ENCODE measurements around the gene GGA1.
"Not testable (repeated sequence)": the region's sequence is repeated elsewhere in the genome, so short reads cannot be mapped to it uniquely, and the experiment has no call there.

GGA1 gene

DNA sequence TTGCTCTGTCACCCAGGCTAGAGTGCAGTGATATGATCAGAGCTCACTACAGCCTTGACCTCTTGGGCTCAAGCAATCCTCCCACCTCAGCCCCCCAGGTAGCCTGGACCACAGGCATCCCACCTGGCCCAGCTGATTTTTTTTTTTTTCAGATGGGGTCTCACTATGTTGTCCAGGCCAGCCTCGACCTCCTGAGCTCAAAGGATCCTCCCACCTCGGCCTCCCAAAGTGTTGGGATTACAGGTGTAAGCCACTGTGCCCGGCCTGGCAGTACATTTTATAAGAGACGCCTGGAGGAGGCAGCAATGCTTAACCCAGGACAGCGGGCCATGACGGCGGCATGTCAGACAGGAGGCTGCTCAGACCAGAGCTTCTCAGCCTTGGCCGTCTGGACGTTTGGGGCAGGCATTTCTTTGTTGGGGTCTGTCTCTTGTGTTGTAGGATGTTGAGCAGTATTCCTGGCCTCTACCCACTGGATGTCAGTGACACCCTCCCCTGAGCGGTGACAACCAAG, 33.1 kb upstream of the GGA1 start:
- Histone ChIP-seq H3K9ac (ENCODE audit: low read depth, low read length) (no peak overlapping the region), H3K27ac (ENCODE audit: low read depth, low read length) (no peak overlapping the region), H3K4me1 (ENCODE audit: control insufficient read depth, insufficient read depth, low read length) (0 out of 2 replicates have a peak, but pooled peaks cover 2% of the 10 kb centered on the region), H3K9me3 (ENCODE audit: control insufficient read depth, insufficient read depth, low read length) (no peaks in the 10 kb centered on the region), H3K27me3 (ENCODE audit: control insufficient read depth, insufficient read depth, low read length) (no peaks in the 10 kb centered on the region), H3K36me3 (ENCODE audit: control insufficient read depth, insufficient read depth, low read length) (no peaks in the 10 kb centered on the region), H3K4me3 (ENCODE audit: low read depth, low read length) (no peak overlapping the region)

DNA sequence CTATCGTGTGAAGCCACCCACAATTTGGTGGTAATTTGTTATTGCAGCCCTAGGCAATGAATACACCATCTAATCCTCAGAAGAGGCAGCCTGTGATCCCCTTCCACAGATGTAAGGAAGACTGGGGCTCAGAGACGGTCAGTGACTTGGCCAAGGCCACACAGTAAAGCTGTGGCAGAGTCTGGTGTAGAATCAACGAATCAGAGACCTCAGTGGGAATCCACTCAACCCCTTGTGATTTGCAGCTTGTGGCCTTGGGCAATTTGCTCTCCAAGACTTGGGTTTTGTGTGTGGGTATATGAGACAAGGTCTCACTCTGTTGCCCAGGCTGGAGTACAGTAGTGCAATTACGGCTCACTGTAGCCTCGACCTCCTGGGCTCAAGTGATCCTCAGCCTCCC, 30.6 kb upstream of the GGA1 start:
- Histone ChIP-seq H3K4me3 (ENCODE audit: low read depth, low read length) (no peak overlapping the region), H3K9ac (ENCODE audit: low read depth, low read length) (no peak overlapping the region), H3K4me1 (ENCODE audit: control insufficient read depth, insufficient read depth, low read length) (no peaks in the 10 kb centered on the region), H3K36me3 (ENCODE audit: control insufficient read depth, insufficient read depth, low read length) (no peaks in the 10 kb centered on the region), H3K27me3 (ENCODE audit: control insufficient read depth, insufficient read depth, low read length) (no peaks in the 10 kb centered on the region), H3K27ac (ENCODE audit: low read depth, low read length) (no peak overlapping the region), H3K9me3 (ENCODE audit: control insufficient read depth, insufficient read depth, low read length) (no peaks in the 10 kb centered on the region)

DNA sequence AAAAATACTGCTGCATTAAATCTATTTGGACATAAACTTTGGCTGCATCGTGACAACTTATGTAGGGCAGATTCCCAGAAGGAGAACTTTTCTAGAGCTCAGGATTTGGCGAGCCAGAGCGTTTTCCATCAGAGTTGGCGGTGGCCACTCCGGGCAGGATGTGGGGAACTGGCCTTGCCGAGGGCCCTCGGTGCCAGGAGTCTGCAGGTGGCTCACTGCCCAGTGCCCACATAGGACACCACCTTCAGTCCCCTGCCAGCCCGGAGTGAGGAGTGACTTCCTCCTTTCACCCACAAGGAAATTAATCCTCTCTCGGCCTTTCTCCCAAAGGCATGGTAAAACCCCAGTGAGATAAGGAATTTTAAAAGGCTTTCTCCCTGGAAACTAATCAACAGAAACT, 27.1 kb upstream of the GGA1 start:
- H3K9ac ChIP-seq (ENCODE audit: low read depth, low read length), result no peak overlapping the region

DNA sequence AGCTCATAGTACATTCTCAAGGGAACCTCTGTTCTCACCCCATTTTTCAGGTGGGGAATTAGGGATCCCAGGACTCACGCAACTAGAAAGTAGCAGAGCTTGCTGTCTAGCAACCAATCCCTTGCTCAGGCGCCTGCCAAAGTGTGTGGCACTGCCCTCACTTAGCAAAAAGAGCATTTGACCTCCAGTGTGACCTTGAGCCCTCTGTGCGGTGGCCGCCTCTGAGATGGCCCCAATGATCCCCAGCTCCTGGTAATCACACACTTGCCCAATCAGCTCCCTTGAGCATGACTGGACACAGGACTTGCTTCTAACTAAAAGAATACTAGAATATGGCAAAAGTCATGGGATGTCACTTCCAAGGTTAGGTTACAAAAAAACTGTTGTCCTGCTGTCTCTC, 26.1 kb upstream of the GGA1 start:
- Histone ChIP-seq H3K9me3 (ENCODE audit: control insufficient read depth, insufficient read depth, low read length) (no peaks in the 10 kb centered on the region), H3K9ac (ENCODE audit: low read depth, low read length) (no peak overlapping the region), H3K27ac (ENCODE audit: low read depth, low read length) (no peak overlapping the region)

More for the DNA sequence above, 27.1 kb upstream of the GGA1 start:
- Histone ChIP-seq H3K27me3 (ENCODE audit: control insufficient read depth, insufficient read depth, low read length) (no peaks in the 10 kb centered on the region), H3K27ac (ENCODE audit: low read depth, low read length) (no peak overlapping the region), H3K36me3 (ENCODE audit: control insufficient read depth, insufficient read depth, low read length) (no peaks in the 10 kb centered on the region), H3K4me1 (ENCODE audit: control insufficient read depth, insufficient read depth, low read length) (peaks cover 8% of the 10 kb centered on the region; the same call in 1 of the 2 replicates), H3K9me3 (ENCODE audit: control insufficient read depth, insufficient read depth, low read length) (no peaks in the 10 kb centered on the region), H3K4me3 (ENCODE audit: low read depth, low read length) (no peak overlapping the region)

DNA sequence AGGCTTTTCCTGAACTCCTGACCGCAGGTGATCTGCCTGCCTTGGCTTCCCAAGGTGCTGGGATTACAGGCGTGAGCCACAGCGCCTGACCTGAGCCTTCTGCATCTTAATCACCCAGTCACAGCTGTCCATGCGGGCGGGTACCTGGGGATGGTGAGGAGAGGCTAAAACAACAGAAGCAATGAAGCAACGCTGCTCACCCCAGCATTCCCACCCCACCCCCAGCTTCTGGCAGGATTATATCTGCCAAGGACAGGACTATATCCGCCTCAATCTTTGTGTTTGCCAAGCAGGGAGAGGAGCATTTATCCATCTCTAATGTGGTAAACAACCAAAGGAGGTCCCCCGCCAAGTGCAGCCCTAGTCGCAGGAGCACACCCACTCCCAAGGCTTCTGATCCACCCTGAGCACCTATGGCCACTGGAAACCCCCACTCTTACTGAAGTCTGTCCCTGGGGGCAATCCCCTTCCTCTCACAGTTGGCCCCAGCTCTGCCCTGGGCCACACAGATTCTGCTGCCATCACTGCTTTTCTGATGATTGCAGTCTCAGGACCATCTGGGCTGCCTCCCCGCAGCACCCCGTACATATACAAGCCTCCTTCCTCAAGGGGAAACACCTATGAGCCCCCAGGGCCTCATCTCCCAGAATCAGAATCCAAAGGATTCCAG, 20.0 kb upstream of the GGA1 start:
- Histone ChIP-seq H3K27me3 (ENCODE audit: control insufficient read depth, insufficient read depth, low read length) (no peaks in the 10 kb centered on the region), H3K9me3 (ENCODE audit: control insufficient read depth, insufficient read depth, low read length) (no peaks in the 10 kb centered on the region), H3K4me3 (ENCODE audit: low read depth, low read length) (no peak overlapping the region), H3K9ac (ENCODE audit: low read depth, low read length) (no peak overlapping the region), H3K36me3 (ENCODE audit: control insufficient read depth, insufficient read depth, low read length) (no peaks in the 10 kb centered on the region), H3K27ac (ENCODE audit: low read depth, low read length) (no peak overlapping the region), H3K4me1 (ENCODE audit: control insufficient read depth, insufficient read depth, low read length) (peaks cover 8% of the 10 kb centered on the region; the same call in 1 of the 2 replicates)

More for the DNA sequence above, 26.1 kb upstream of the GGA1 start:
- H3K36me3 ChIP-seq (ENCODE audit: control insufficient read depth, insufficient read depth, low read length), result no peaks in the 10 kb centered on the region
- H3K27me3 ChIP-seq (ENCODE audit: control insufficient read depth, insufficient read depth, low read length), result no peaks in the 10 kb centered on the region
- peaks cover 8% of the 10 kb centered on the region; the same call in 1 of the 2 replicates for H3K4me1 ChIP-seq (ENCODE audit: control insufficient read depth, insufficient read depth, low read length)
- no peak overlapping the region for H3K4me3 ChIP-seq (ENCODE audit: low read depth, low read length)

DNA sequence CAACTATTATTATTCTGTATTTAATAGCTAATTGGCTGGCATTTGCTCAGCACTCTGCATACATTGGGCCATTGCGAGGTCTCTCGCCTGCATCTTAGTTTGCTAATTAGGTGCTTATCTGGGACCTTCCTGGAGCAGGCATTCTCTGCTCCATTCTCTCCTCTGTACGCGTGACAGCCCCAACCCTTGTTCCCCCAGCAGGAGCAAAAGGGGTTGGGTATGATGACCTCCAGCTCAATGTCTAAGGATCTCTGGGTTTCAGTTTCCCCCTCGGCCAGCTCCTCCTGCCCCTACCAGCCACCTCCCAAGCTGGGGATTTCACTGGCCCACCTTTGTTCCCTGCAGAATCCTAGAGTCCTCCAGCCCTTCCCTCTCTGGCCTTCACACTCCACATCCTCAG, 19.0 kb upstream of the GGA1 start:
- no peak overlapping the region for H3K4me3 ChIP-seq (ENCODE audit: low read depth, low read length)
- no peaks in the 10 kb centered on the region for H3K36me3 ChIP-seq (ENCODE audit: control insufficient read depth, insufficient read depth, low read length)
- H3K27me3 ChIP-seq (ENCODE audit: control insufficient read depth, insufficient read depth, low read length), result no peaks in the 10 kb centered on the region
- H3K9ac ChIP-seq (ENCODE audit: low read depth, low read length), result no peak overlapping the region
- no peaks in the 10 kb centered on the region for H3K9me3 ChIP-seq (ENCODE audit: control insufficient read depth, insufficient read depth, low read length)
- H3K4me1 ChIP-seq (ENCODE audit: control insufficient read depth, insufficient read depth, low read length), result peaks cover 8% of the 10 kb centered on the region; the same call in 1 of the 2 replicates
- no peak overlapping the region for H3K27ac ChIP-seq (ENCODE audit: low read depth, low read length)

DNA sequence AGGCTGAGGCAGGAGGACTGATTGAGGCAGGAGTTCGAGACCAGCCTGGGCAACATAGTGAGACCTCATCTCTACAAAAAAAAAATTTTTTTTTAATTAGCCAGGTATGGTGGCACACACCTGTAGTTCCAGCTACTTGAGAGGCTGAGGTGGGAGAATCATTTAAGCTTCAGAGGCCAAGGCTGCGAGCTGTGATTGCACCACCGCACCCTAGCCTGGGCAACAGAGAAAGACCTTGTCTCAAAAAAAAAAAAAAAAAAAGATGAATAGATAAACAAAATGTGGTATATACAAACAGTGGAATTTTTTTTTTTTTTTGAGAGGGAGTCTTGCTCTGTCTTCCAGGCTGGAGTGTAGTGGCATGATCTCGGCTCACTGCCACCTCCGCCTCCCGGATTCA, 17.6 kb upstream of the GGA1 start:
- not testable (repeated sequence) for H3K9me3 ChIP-seq (ENCODE audit: control insufficient read depth, insufficient read depth, low read length); H3K4me1 ChIP-seq (ENCODE audit: control insufficient read depth, insufficient read depth, low read length); H3K9ac ChIP-seq (ENCODE audit: low read depth, low read length); H3K36me3 ChIP-seq (ENCODE audit: control insufficient read depth, insufficient read depth, low read length); H3K27ac ChIP-seq (ENCODE audit: low read depth, low read length); H3K27me3 ChIP-seq (ENCODE audit: control insufficient read depth, insufficient read depth, low read length); H3K4me3 ChIP-seq (ENCODE audit: low read depth, low read length)

DNA sequence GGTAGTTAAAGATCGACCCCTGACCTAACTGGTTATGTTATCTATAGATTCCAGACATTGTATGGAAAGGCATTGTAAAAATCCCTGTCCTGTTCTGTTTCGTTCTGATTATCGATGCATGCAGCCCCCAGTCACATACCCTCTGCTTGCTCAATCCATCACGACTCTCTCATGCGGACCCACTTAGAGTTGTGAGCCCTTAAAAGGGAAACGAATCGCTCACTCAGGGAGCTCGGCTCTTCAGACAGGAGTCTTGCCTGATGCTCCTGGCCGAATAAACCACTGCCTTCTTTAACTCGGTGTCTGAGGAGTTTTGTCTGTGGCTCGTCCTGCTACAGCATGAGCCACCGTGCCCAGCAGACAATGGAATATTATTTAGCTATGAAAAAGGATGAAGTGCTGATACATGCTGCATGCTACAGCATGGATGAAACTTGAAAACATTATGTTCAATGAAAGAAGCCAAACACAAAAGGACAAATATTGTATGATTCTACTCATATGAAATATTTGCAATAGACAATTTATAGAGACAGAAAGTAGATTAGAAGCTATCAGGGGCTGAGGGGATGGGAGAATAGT, 16.7 kb upstream of the GGA1 start:
- H3K27me3 ChIP-seq (ENCODE audit: control insufficient read depth, insufficient read depth, low read length), result no peaks in the 10 kb centered on the region
- H3K9ac ChIP-seq (ENCODE audit: low read depth, low read length), result no peak overlapping the region
- no peaks in the 10 kb centered on the region for H3K4me1 ChIP-seq (ENCODE audit: control insufficient read depth, insufficient read depth, low read length)
- peak overlapping the region; percentile 18; the same call in 1 of the 2 replicates for H3K4me3 ChIP-seq (ENCODE audit: low read depth, low read length)
- no peaks in the 10 kb centered on the region for H3K36me3 ChIP-seq (ENCODE audit: control insufficient read depth, insufficient read depth, low read length)
- H3K27ac ChIP-seq (ENCODE audit: low read depth, low read length), result no peak overlapping the region
- no peaks in the 10 kb centered on the region for H3K9me3 ChIP-seq (ENCODE audit: control insufficient read depth, insufficient read depth, low read length)

DNA sequence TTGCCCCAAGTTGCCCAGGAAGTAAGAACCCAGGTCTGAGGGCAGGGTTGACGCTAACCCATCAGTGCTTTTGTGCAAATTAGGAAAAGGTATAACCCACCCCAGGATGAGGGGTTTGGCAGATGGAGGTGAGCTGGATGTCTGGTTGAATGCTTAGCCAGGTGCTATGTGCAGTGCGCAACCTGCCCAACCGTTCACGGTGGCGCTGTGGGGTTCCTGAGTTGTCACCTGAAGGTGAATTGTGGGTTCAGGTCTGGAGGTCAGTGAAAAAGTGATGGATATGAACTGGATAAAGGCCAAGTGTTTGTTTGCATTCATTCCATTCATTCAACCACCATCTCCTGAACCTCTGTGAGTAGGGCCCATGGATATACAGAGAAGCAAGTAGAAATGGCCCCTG, 14.4 kb upstream of the GGA1 start:
- Histone ChIP-seq H3K9ac (ENCODE audit: low read depth, low read length) (no peak overlapping the region), H3K4me3 (ENCODE audit: low read depth, low read length) (no peak overlapping the region), H3K27me3 (ENCODE audit: control insufficient read depth, insufficient read depth, low read length) (no peaks in the 10 kb centered on the region), H3K27ac (ENCODE audit: low read depth, low read length) (no peak overlapping the region), H3K9me3 (ENCODE audit: control insufficient read depth, insufficient read depth, low read length) (no peaks in the 10 kb centered on the region), H3K36me3 (ENCODE audit: control insufficient read depth, insufficient read depth, low read length) (no peaks in the 10 kb centered on the region), H3K4me1 (ENCODE audit: control insufficient read depth, insufficient read depth, low read length) (no peaks in the 10 kb centered on the region)

DNA sequence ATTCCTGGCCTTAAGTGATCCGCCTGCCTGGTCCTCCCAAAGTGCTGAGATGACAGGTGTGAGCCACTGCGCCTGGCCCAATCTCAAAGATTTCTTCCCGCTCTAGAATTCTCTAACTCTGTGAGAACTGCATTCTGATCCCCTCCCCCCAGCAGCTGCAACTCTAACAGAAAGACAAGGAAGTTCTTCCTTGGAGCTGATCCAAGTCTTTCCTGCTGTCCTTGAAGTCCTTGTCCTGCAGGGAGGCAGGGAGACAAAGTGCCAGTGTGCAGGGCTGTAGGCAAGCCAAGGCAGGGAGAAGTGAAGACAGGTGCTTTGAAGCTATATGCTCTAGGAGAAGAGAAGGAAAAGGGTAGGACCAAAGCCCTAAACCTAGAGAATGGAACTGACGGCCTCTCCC, 9.5 kb upstream of the GGA1 start:
- Histone ChIP-seq H3K27ac (ENCODE audit: low read depth, low read length) (no peak overlapping the region), H3K27me3 (ENCODE audit: control insufficient read depth, insufficient read depth, low read length) (no peaks in the 10 kb centered on the region), H3K36me3 (ENCODE audit: control insufficient read depth, insufficient read depth, low read length) (no peaks in the 10 kb centered on the region), H3K4me1 (ENCODE audit: control insufficient read depth, insufficient read depth, low read length) (peaks cover 9% of the 10 kb centered on the region), H3K4me3 (ENCODE audit: low read depth, low read length) (no peak overlapping the region), H3K9me3 (ENCODE audit: control insufficient read depth, insufficient read depth, low read length) (no peaks in the 10 kb centered on the region), H3K9ac (ENCODE audit: low read depth, low read length) (no peak overlapping the region)

DNA sequence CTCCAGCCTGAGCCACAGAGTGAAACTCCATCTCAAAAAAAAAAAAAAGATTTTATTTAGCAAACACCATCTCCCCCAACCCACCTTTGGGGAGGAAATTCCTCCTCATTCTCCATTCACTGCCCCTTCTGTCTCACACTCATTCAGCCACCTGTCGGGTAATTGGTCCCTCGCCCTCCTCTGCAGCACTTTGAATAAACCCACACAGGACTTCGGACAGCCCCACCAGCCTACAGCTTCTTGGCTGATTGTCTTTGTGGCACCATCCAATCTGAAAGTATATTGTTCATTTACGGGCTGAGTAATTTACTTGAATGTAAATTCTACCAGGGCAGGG, 7.5 kb upstream of the GGA1 start:
- H3K9ac ChIP-seq (ENCODE audit: low read depth, low read length), result no peak overlapping the region

More for the DNA sequence above, 7.5 kb upstream of the GGA1 start:
- H3K4me3 ChIP-seq (ENCODE audit: low read depth, low read length), result no peak overlapping the region
- no peaks in the 10 kb centered on the region for H3K27me3 ChIP-seq (ENCODE audit: control insufficient read depth, insufficient read depth, low read length)
- H3K36me3 ChIP-seq (ENCODE audit: control insufficient read depth, insufficient read depth, low read length), result no peaks in the 10 kb centered on the region
- peaks cover 9% of the 10 kb centered on the region for H3K4me1 ChIP-seq (ENCODE audit: control insufficient read depth, insufficient read depth, low read length)
- no peaks in the 10 kb centered on the region for H3K9me3 ChIP-seq (ENCODE audit: control insufficient read depth, insufficient read depth, low read length)
- peak overlapping the region; percentile 38 for H3K27ac ChIP-seq (ENCODE audit: low read depth, low read length)
